ENCODE data around the gene ARFRP1.
"Not testable (repeated sequence)": the region's sequence is repeated elsewhere in the genome, so short reads cannot be mapped to it uniquely, and the experiment has no call there.

The ARFRP1 gene

GRCh38 chr20:63653041-63653973, 54.5 kb downstream of the ARFRP1 start, which contains the start of gene STMN3:
STMN3 (minus strand) TSS chr20:63653424; CDS start chr20:63653345, 79 bp downstream.
- peak; percentile 62 to 75 for DNase-seq

DNA sequence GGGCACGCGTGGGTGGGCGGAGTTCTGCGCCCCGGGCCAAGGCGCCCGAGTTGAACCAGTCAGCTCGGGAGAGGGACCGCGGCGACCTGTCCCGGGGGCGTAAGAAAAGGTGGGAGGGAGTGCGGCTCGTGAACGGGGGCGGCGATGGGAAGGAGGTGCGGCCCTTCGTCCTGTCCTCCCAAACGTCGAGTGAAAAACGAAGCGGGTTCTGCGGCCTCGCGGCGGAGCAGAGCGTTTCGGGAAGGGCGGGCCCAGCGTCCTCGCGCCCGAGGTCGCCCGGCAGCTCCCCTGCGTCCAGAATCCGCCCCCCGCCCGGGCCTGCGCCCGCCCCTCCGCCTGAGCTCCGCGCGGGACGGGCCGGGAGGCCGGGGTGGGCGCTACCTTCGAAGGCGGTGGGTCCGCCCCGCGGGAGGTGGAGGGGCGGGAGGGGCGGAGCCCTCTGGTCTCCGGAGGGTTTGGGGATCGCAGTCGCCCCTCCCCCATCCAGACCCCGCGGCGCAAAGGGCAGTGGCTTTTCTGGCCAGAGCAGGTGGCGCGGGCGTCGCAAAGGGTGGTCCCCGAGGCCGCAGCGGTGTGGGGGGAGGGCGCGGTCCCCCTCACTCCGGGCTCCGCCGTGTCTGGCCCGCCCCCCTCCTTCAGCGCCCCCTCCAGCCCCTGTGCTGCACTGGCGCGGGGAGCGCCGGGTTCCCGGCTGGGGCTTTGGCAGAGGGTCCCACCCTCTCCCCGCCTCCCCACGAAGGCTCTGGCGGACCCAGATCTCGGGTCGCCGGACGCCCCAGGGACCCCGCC, 55.4 kb downstream of the ARFRP1 start:
- DNase-seq, result peak; percentile 59 to 62

GRCh38 chr20:63651942-63652191, 55.9 kb downstream of the ARFRP1 start:
- no peak for DNase-seq

DNA sequence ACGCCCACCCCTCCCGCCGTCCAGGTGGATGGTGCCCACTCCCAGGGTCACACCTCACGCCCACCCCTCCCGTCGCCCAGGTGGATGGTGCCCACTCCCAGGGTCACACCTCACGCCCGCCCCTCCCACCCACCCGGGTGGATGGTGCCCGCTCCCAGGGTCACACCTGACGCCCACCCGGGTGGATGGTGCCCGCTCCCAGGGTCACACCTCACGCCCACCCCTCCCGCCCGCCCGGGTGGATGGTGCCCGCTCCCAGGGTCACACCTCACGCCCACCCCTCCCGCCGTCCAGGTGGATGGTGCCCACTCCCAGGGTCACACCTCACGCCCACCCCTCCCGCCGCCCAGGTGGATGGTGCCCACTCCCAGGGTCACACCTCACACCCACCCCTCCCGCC, 57.3 kb downstream of the ARFRP1 start:
- DNase-seq, result not testable (repeated sequence)

GRCh38 chr20:63648895-63649589, 58.7 kb downstream of the ARFRP1 start:
- no peak for DNase-seq

Data from activated CD4-positive, alpha-beta T cell treated with anti-CD3 and anti-CD28 coated beads for 4 hours (primary cell).